GM12872 (cell line): ENCODE results near the gene VAV3.

Experiments used
- CTCF ChIP-seq: IDR thresholded peaks from 3 replicates; pipeline ENCODE4 v1.5.1; 2011; ENCODE audit warnings: low read depth, mild to moderate bottlenecking, low read length, moderate library complexity; ENCODE audit not compliant: insufficient read depth

Gene VAV3

GRCh38 chr1:107896936-107897335 lies 68.0 kb downstream of the VAV3 start:
- no peak for TF ChIP-seq CTCF

GRCh38 chr1:107896401-107896800 lies 68.6 kb downstream of the VAV3 start:
- no peak for TF ChIP-seq CTCF

GRCh38 chr1:107895403-107896191 lies 69.4 kb downstream of the VAV3 start:
- TF ChIP-seq CTCF: no peak

GRCh38 chr1:107894605-107895004 lies 70.4 kb downstream of the VAV3 start:
- no peak for TF ChIP-seq CTCF

GRCh38 chr1:107889524-107889923 lies 75.5 kb downstream of the VAV3 start:
- no peak for TF ChIP-seq CTCF

- TF ChIP-seq CTCF: no peak
These were observed 81.4 kb downstream of the VAV3 start for GRCh38 chr1:107883562-107883961.

GRCh38 chr1:107879927-107880326 lies 85.1 kb downstream of the VAV3 start:
- TF ChIP-seq CTCF: no peak

- TF ChIP-seq CTCF: no peak
These were observed 85.6 kb downstream of the VAV3 start for GRCh38 chr1:107879346-107879745.
